Neuronal stem cell (in vitro differentiated cells): ENCODE measurements around the gene NAALADL1.

Experiments
- DNase-seq: peaks from one replicate; pipeline ENCODE4 v3.0.0-alpha.2; 2013; ENCODE audit warnings: low spot score
- H2AFZ ChIP-seq: one replicate; pipeline ENCODE4 v1.6.1; 2013; ENCODE audit warnings: mild to moderate bottlenecking, low read length, inconsistent platforms
- H2AK5ac ChIP-seq: 2 replicates; pipeline ENCODE4 v1.6.1; 2013; ENCODE audit warnings: low read depth, mild to moderate bottlenecking, inconsistent platforms, low read length, moderate library complexity, mixed read lengths
- H2BK120ac ChIP-seq: 2 replicates; pipeline ENCODE4 v1.6.1; 2013; ENCODE audit warnings: low read depth, mild to moderate bottlenecking, inconsistent platforms, low read length, moderate library complexity, mixed read lengths
- H2BK12ac ChIP-seq: one replicate; pipeline ENCODE4 v1.6.1; 2013; ENCODE audit warnings: low read length, inconsistent platforms
- H2BK15ac ChIP-seq: 2 replicates; pipeline ENCODE4 v1.6.1; 2013; ENCODE audit warnings: mild to moderate bottlenecking, low read length, inconsistent platforms, mixed read lengths
- H2BK5ac ChIP-seq: one replicate; pipeline ENCODE4 v1.6.1; 2013; ENCODE audit warnings: inconsistent platforms, mild to moderate bottlenecking, low read length, moderate library complexity
- H3K14ac ChIP-seq: one replicate; pipeline ENCODE4 v1.6.1; 2013; ENCODE audit warnings: low read length, inconsistent platforms
- H3K18ac ChIP-seq: 2 replicates; pipeline ENCODE4 v1.6.1; 2013; ENCODE audit warnings: low read length, inconsistent platforms
- H3K23ac ChIP-seq: 2 replicates; pipeline ENCODE4 v1.6.1; 2013; ENCODE audit warnings: low read depth, mild to moderate bottlenecking, mixed read lengths, low read length, inconsistent platforms; ENCODE audit not compliant: poor library complexity
- H3K27ac ChIP-seq: replicated peaks from 3 replicates; pipeline ENCODE4 v1.5.1; 2013; ENCODE audit warnings: low read length, inconsistent platforms
- H3K27me3 ChIP-seq, 3 experiments: 2 replicates each; pipeline ENCODE4 v1.6.1; 2013; ENCODE audit warnings: low read length in 3 of 3, mild to moderate bottlenecking in 2 of 3, inconsistent platforms in 1 of 3, low read depth in 1 of 3, mixed read lengths in 1 of 3, moderate library complexity in 1 of 3; ENCODE audit not compliant: control insufficient read depth in 3 of 3, insufficient read depth in 3 of 3
- H3K36me3 ChIP-seq, 2 donors: replicated peaks in 1 of 2; 2 replicates each; pipeline ENCODE4 v1.6.1; 2013; ENCODE audit warnings: low read length in 2 of 2; ENCODE audit not compliant: control insufficient read depth in 2 of 2, insufficient read depth in 2 of 2
- H3K4ac ChIP-seq: 2 replicates; pipeline ENCODE4 v1.6.1; 2013; ENCODE audit warnings: inconsistent platforms, mild to moderate bottlenecking, low read length, moderate library complexity
- H3K4me1 ChIP-seq, 2 donors: 1 replicate in 1 of 2; 2 replicates in 1 of 2; pipeline ENCODE4 v1.6.1; 2013; ENCODE audit warnings: low read length in 2 of 2, low read depth in 1 of 2; ENCODE audit not compliant: control insufficient read depth in 2 of 2, insufficient read depth in 1 of 2
- H3K4me2 ChIP-seq: one replicate; pipeline ENCODE4 v1.6.1; 2013; ENCODE audit warnings: mild to moderate bottlenecking, low read length, inconsistent platforms; ENCODE audit not compliant: insufficient read depth, poor library complexity, severe bottlenecking
- H3K4me3 ChIP-seq, 2 donors: 2 replicates each; pipeline ENCODE4 v1.5.1; 2013; ENCODE audit warnings: low read length in 2 of 2, mild to moderate bottlenecking in 2 of 2, inconsistent platforms in 1 of 2, moderate library complexity in 1 of 2
- H3K79me1 ChIP-seq: one replicate; pipeline ENCODE4 v1.6.1; 2013; ENCODE audit warnings: low read depth, mild to moderate bottlenecking, inconsistent platforms, low read length, moderate library complexity
- H3K9ac ChIP-seq: one replicate; pipeline ENCODE4 v1.6.1; 2013; ENCODE audit warnings: mild to moderate bottlenecking, low read depth, low read length, inconsistent platforms; ENCODE audit not compliant: poor library complexity
- H3K9me3 ChIP-seq, 2 donors: replicated peaks in 1 of 2; 2 replicates each; pipeline versions ENCODE3 to v1.6.1; 2013; ENCODE audit warnings: low read length in 2 of 2, mild to moderate bottlenecking in 2 of 2, inconsistent platforms in 1 of 2, low read depth in 1 of 2, mixed read lengths in 1 of 2, moderate library complexity in 1 of 2; ENCODE audit not compliant: control insufficient read depth in 2 of 2, insufficient read depth in 1 of 2
- H4K8ac ChIP-seq: one replicate; pipeline ENCODE4 v1.6.1; 2013; ENCODE audit warnings: low read depth, mild to moderate bottlenecking, inconsistent platforms, low read length, moderate library complexity
- H4K91ac ChIP-seq: one replicate; pipeline ENCODE4 v1.6.1; 2013; ENCODE audit warnings: low read length, low read depth, mild to moderate bottlenecking, inconsistent platforms; ENCODE audit not compliant: poor library complexity
- WGBS, 2 donors: extraction: QIAGEN DNeasy Blood & Tissue Kit; methylation state at CpG; one replicate each; pipeline ENCODE4 v1.1.7; 2013; ENCODE audit warnings: missing lambda C conversion rate in 2 of 2, mixed read lengths in 1 of 2; ENCODE audit not compliant: insufficient read length in 2 of 2, insufficient replicate concordance in 1 of 2; ENCODE audit errors: extremely low coverage in 2 of 2; 5-methylcytosine and 5-hydroxymethylcytosine counted together

Gene NAALADL1

GRCh38 chr11:65002706-65003105 lies 55.6 kb downstream of the NAALADL1 start:
- no peak overlapping the region for H2BK12ac ChIP-seq
- no peak overlapping the region for H3K27ac ChIP-seq
- no peak overlapping the region for H2AK5ac ChIP-seq
- H3K4ac ChIP-seq, result no peak overlapping the region
- no peaks in the 10 kb centered on the region for H3K36me3 ChIP-seq
- no peaks in the 10 kb centered on the region for H3K9me3 ChIP-seq
- H2AFZ ChIP-seq, result no peak overlapping the region
- H3K79me1 ChIP-seq, result no peaks in the 10 kb centered on the region
- H4K91ac ChIP-seq, result no peak overlapping the region
- H3K23ac ChIP-seq, result no peak overlapping the region
- no peak overlapping the region for H3K9ac ChIP-seq
- H3K18ac ChIP-seq, result no peak overlapping the region
- no peak overlapping the region for H2BK15ac ChIP-seq
- H3K4me2 ChIP-seq, result no peak overlapping the region
- peaks cover 0 to 3% of the 10 kb centered on the region in 2 donors for H3K4me1 ChIP-seq
- H3K14ac ChIP-seq, result no peak overlapping the region
- H4K8ac ChIP-seq, result no peak overlapping the region
- no peak for DNase-seq
- no peak overlapping the region for H3K4me3 ChIP-seq
- peaks cover 0 to 5% (median 0%) of the 10 kb centered on the region in 3 experiments for H3K27me3 ChIP-seq
- no peak overlapping the region for H2BK120ac ChIP-seq
- no CpG with 5 or more reads among the region's 5 CpGs for WGBS, 2 donors
- no peak overlapping the region for H2BK5ac ChIP-seq

- Histone ChIP-seq H2BK15ac (no peak overlapping the region), H3K4me2 (no peak overlapping the region), H3K36me3 (no peaks in the 10 kb centered on the region), H2BK5ac (no peak overlapping the region), H3K9me3 (no peaks in the 10 kb centered on the region), H2BK12ac (no peak overlapping the region), H3K9ac (no peak overlapping the region), H3K4me3 (no peak overlapping the region), H3K18ac (no peak overlapping the region), H2AK5ac (no peak overlapping the region), H3K79me1 (no peaks in the 10 kb centered on the region), H3K4ac (no peak overlapping the region), H4K91ac (no peak overlapping the region), H3K4me1 (peaks cover 4 to 5% of the 10 kb centered on the region in 2 donors), H3K27ac (no peak overlapping the region), H4K8ac (no peak overlapping the region), H2AFZ (no peak overlapping the region), H2BK120ac (no peak overlapping the region), H3K27me3 (peaks cover 0 to 6% (median 0%) of the 10 kb centered on the region in 3 experiments), H3K23ac (no peak overlapping the region), H3K14ac (no peak overlapping the region)
- WGBS, 2 donors, result no CpG with 5 or more reads among the region's 1 CpG
- DNase-seq, result no peak
These were observed 58.9 kb downstream of the NAALADL1 start for GRCh38 chr11:64999478-64999877.

GRCh38 chr11:64998690-64999431 lies 59.5 kb downstream of the NAALADL1 start:
- no peak overlapping the region for H2AFZ ChIP-seq
- H3K4me1 ChIP-seq, result peaks cover 4 to 5% of the 10 kb centered on the region in 2 donors
- H3K4me3 ChIP-seq, result no peak overlapping the region
- H2BK120ac ChIP-seq, result no peak overlapping the region
- no peak overlapping the region for H4K91ac ChIP-seq
- H3K18ac ChIP-seq, result no peak overlapping the region
- no peak overlapping the region for H3K27ac ChIP-seq
- no peaks in the 10 kb centered on the region for H3K79me1 ChIP-seq
- no CpG with 5 or more reads among the region's 9 CpGs for WGBS, 2 donors
- H3K14ac ChIP-seq, result no peak overlapping the region
- no peaks in the 10 kb centered on the region for H3K36me3 ChIP-seq
- DNase-seq, result no peak
- H3K4me2 ChIP-seq, result no peak overlapping the region
- no peaks in the 10 kb centered on the region for H3K9me3 ChIP-seq
- H2BK5ac ChIP-seq, result no peak overlapping the region
- no peak overlapping the region for H4K8ac ChIP-seq
- H3K27me3 ChIP-seq, result peaks cover 0 to 9% (median 0%) of the 10 kb centered on the region in 3 experiments
- no peak overlapping the region for H2BK12ac ChIP-seq
- H2AK5ac ChIP-seq, result no peak overlapping the region
- no peak overlapping the region for H3K23ac ChIP-seq
- H3K4ac ChIP-seq, result no peak overlapping the region
- no peak overlapping the region for H3K9ac ChIP-seq
- no peak overlapping the region for H2BK15ac ChIP-seq

GRCh38 chr11:64998141-64998540 lies 60.2 kb downstream of the NAALADL1 start:
- H2BK5ac ChIP-seq, result no peak overlapping the region
- H3K4ac ChIP-seq, result no peak overlapping the region
- H3K9me3 ChIP-seq, result no peaks in the 10 kb centered on the region
- no peak overlapping the region for H2AK5ac ChIP-seq
- H3K14ac ChIP-seq, result no peak overlapping the region
- H2BK120ac ChIP-seq, result no peak overlapping the region
- no peak overlapping the region for H3K18ac ChIP-seq
- H3K27me3 ChIP-seq, result peaks cover 0 to 6% (median 0%) of the 10 kb centered on the region in 3 experiments
- H3K36me3 ChIP-seq, result no peaks in the 10 kb centered on the region
- H2AFZ ChIP-seq, result no peak overlapping the region
- no peak overlapping the region for H3K4me3 ChIP-seq
- no peak overlapping the region for H3K27ac ChIP-seq
- H3K9ac ChIP-seq, result no peak overlapping the region
- no CpG with 5 or more reads among the region's 1 CpG for WGBS, 2 donors
- H4K8ac ChIP-seq, result no peak overlapping the region
- no peak for DNase-seq
- H3K4me1 ChIP-seq, result peaks cover 4 to 5% of the 10 kb centered on the region in 2 donors
- no peak overlapping the region for H3K23ac ChIP-seq
- H2BK15ac ChIP-seq, result no peak overlapping the region
- H3K79me1 ChIP-seq, result no peaks in the 10 kb centered on the region
- no peak overlapping the region for H4K91ac ChIP-seq
- H2BK12ac ChIP-seq, result no peak overlapping the region
- H3K4me2 ChIP-seq, result no peak overlapping the region
